ENCODE data around the gene EDN2.

EDN2 gene

GRCh38 chr1:41484402-41485241 is at the start of gene EDN2:
Gene EDN2 (minus strand): TSS chr1:41484683. CDS start chr1:41484601, 82 bp downstream.
- no peak for DNase-seq (ENCODE audit: low read depth)

GRCh38 chr1:41533731-41534080 is 49.2 kb upstream of the EDN2 start:
- no peak for DNase-seq (ENCODE audit: low read depth)

GRCh38 chr1:41533016-41533730 is 48.7 kb upstream of the EDN2 start:
- no peak for DNase-seq (ENCODE audit: low read depth)

- no peak for DNase-seq (ENCODE audit: low read depth)
These were observed 47.9 kb upstream of the EDN2 start for GRCh38 chr1:41532206-41532975.

GRCh38 chr1:41530411-41530810 is 45.9 kb upstream of the EDN2 start:
- no peak for DNase-seq (ENCODE audit: low read depth)

GRCh38 chr1:41529621-41530395 is 45.3 kb upstream of the EDN2 start:
- no peak for DNase-seq (ENCODE audit: low read depth)

GRCh38 chr1:41528726-41529605 is 44.5 kb upstream of the EDN2 start:
- no peak for DNase-seq (ENCODE audit: low read depth)

GRCh38 chr1:41528106-41528505 is 43.6 kb upstream of the EDN2 start:
- no peak for DNase-seq (ENCODE audit: low read depth)

- DNase-seq (ENCODE audit: low read depth), result no peak
These were observed 42.6 kb upstream of the EDN2 start for GRCh38 chr1:41526956-41527561.

GRCh38 chr1:41525891-41526587 is 41.6 kb upstream of the EDN2 start:
- DNase-seq (ENCODE audit: low read depth), result no peak

GRCh38 chr1:41524676-41525675 is 40.5 kb upstream of the EDN2 start:
- DNase-seq (ENCODE audit: low read depth), result no peak

GRCh38 chr1:41523949-41524675 is 39.6 kb upstream of the EDN2 start:
- DNase-seq (ENCODE audit: low read depth), result no peak

GRCh38 chr1:41523071-41523470 is 38.6 kb upstream of the EDN2 start:
- DNase-seq (ENCODE audit: low read depth), result no peak

GRCh38 chr1:41521766-41522165 is 37.3 kb upstream of the EDN2 start:
- no peak for DNase-seq (ENCODE audit: low read depth)

- no peak for DNase-seq (ENCODE audit: low read depth)
These were observed 36.7 kb upstream of the EDN2 start for GRCh38 chr1:41520951-41521752.

- DNase-seq (ENCODE audit: low read depth), result no peak
These were observed 35.2 kb upstream of the EDN2 start for GRCh38 chr1:41519667-41520066.

- no peak for DNase-seq (ENCODE audit: low read depth)
These were observed 34.0 kb upstream of the EDN2 start for GRCh38 chr1:41518471-41518870.
